Trophoblast cell (in vitro differentiated cells and primary cell): ENCODE results near the gene PCDHGA3.
"Not testable (repeated sequence)": the region's sequence is repeated elsewhere in the genome, so short reads cannot be mapped to it uniquely, and the experiment has no call there.

Experiments
- DNase-seq, 2 donors: peaks; one replicate each; pipeline ENCODE4 v3.0.0-alpha.2; 2016
- H2AFZ ChIP-seq: 2 replicates; pipeline ENCODE4 v1.6.1; 2013; ENCODE audit warnings: low read length, moderate library complexity, mild to moderate bottlenecking; ENCODE audit not compliant: insufficient read depth, poor library complexity
- H2AK5ac ChIP-seq: 2 replicates; pipeline ENCODE4 v1.6.1; 2013; ENCODE audit warnings: mild to moderate bottlenecking, low read length
- H2BK120ac ChIP-seq: 2 replicates; pipeline ENCODE4 v1.6.1; 2013; ENCODE audit warnings: low read length, mild to moderate bottlenecking, moderate library complexity; ENCODE audit not compliant: insufficient read depth, poor library complexity
- H2BK12ac ChIP-seq: 2 replicates; pipeline ENCODE4 v1.6.1; 2013; ENCODE audit warnings: mild to moderate bottlenecking, low read length, moderate library complexity
- H2BK5ac ChIP-seq: 2 replicates; pipeline ENCODE4 v1.6.1; 2013; ENCODE audit warnings: low read length, low read depth, moderate library complexity, mild to moderate bottlenecking; ENCODE audit not compliant: poor library complexity
- H3K14ac ChIP-seq: 2 replicates; pipeline ENCODE4 v1.6.1; 2013; ENCODE audit warnings: mild to moderate bottlenecking, low read length
- H3K18ac ChIP-seq: 2 replicates; pipeline ENCODE4 v1.6.1; 2013; ENCODE audit warnings: mild to moderate bottlenecking, low read length
- H3K23ac ChIP-seq: 2 replicates; pipeline ENCODE4 v1.6.1; 2013; ENCODE audit warnings: low read length
- H3K27ac ChIP-seq: 2 replicates; pipeline ENCODE4 v1.5.1; 2013; ENCODE audit warnings: low read depth, mild to moderate bottlenecking, inconsistent platforms, low read length, moderate library complexity
- H3K27me3 ChIP-seq: 2 replicates; pipeline ENCODE4 v1.6.1; 2013; ENCODE audit warnings: inconsistent platforms, mild to moderate bottlenecking, low read length, moderate library complexity; ENCODE audit not compliant: insufficient read depth
- H3K36me3 ChIP-seq, 2 experiments: 1 replicate in 1 of 2; 2 replicates in 1 of 2; pipeline ENCODE4 v1.6.1; 2013; ENCODE audit warnings: low read length in 2 of 2, mild to moderate bottlenecking in 2 of 2, moderate library complexity in 1 of 2; ENCODE audit not compliant: insufficient read depth in 2 of 2, control insufficient read depth in 1 of 2
- H3K4ac ChIP-seq: 2 replicates; pipeline ENCODE4 v1.6.1; 2013; ENCODE audit warnings: low read depth, mild to moderate bottlenecking, low read length, moderate library complexity
- H3K4me1 ChIP-seq, 2 experiments: 1 replicate in 1 of 2; 2 replicates in 1 of 2; pipeline ENCODE4 v1.6.1; 2013; ENCODE audit warnings: low read length in 2 of 2, mild to moderate bottlenecking in 2 of 2, moderate library complexity in 1 of 2; ENCODE audit not compliant: insufficient read depth in 2 of 2, control insufficient read depth in 1 of 2
- H3K4me2 ChIP-seq: 2 replicates; pipeline ENCODE4 v1.6.1; 2013; ENCODE audit warnings: inconsistent platforms, mild to moderate bottlenecking, low read length, moderate library complexity
- H3K4me3 ChIP-seq: 2 replicates; pipeline ENCODE4 v1.5.1; 2013; ENCODE audit warnings: mild to moderate bottlenecking, low read depth, low read length, inconsistent platforms
- H3K79me1 ChIP-seq: one replicate; pipeline ENCODE4 v1.6.1; 2013; ENCODE audit warnings: low read length
- H3K79me2 ChIP-seq: 2 replicates; pipeline ENCODE4 v1.6.1; 2013; ENCODE audit warnings: low read length, mild to moderate bottlenecking; ENCODE audit not compliant: control insufficient read depth, insufficient read depth, poor library complexity
- H3K9ac ChIP-seq: 2 replicates; pipeline ENCODE4 v1.6.1; 2013; ENCODE audit warnings: mild to moderate bottlenecking, low read length
- H3K9me3 ChIP-seq: 2 replicates; pipeline ENCODE4 v1.6.1; 2013; ENCODE audit warnings: low read depth, mild to moderate bottlenecking, control low read depth, inconsistent platforms, low read length; ENCODE audit not compliant: insufficient read depth
- H4K12ac ChIP-seq: 2 replicates; pipeline ENCODE4 v1.6.1; 2013; ENCODE audit warnings: low read depth, mild to moderate bottlenecking, low read length, moderate library complexity
- H4K8ac ChIP-seq: 2 replicates; pipeline ENCODE4 v1.6.1; 2013; ENCODE audit warnings: low read depth, mild to moderate bottlenecking, low read length, moderate library complexity
- H4K91ac ChIP-seq: one replicate; pipeline ENCODE4 v1.6.1; 2013; ENCODE audit warnings: low read depth, mild to moderate bottlenecking, low read length, moderate library complexity
- WGBS: extraction: QIAGEN DNeasy Blood & Tissue Kit; methylation state at CpG from one replicate; pipeline ENCODE4 v1.1.7; 2013; ENCODE audit warnings: missing lambda C conversion rate; ENCODE audit not compliant: insufficient read length, insufficient coverage; ENCODE audit errors: extremely low coverage; 5-methylcytosine and 5-hydroxymethylcytosine counted together

Gene PCDHGA3

GRCh38 chr5:141330299-141331080 is 13.1 kb upstream of the PCDHGA3 start, which contains the start of gene PCDHGA1:
Gene PCDHGA1, plus strand, starts transcription at chr5:141330514.
- no CpG with 5 or more reads among the region's 21 CpGs for WGBS
- no peak within 1 kb of the TSS for H3K9ac ChIP-seq
- H3K36me3 ChIP-seq: peaks cover 0 to 2% of the 10 kb centered on the region in 2 experiments
- no peak for DNase-seq
- no peak within 1 kb of the TSS for H3K4me2 ChIP-seq
- no peak within 1 kb of the TSS for H3K27ac ChIP-seq
- no peak within 1 kb of the TSS for H2BK120ac ChIP-seq
- no peak within 1 kb of the TSS for H2BK5ac ChIP-seq
- H3K4me3 ChIP-seq: no peak within 1 kb of the TSS
- H3K4me1 ChIP-seq: no peaks in the 10 kb centered on the region
- no peaks in the 10 kb centered on the region for H3K79me1 ChIP-seq
- H3K9me3 ChIP-seq: peaks cover 27% of the 10 kb centered on the region
- H3K23ac ChIP-seq: no peak within 1 kb of the TSS
- no peak within 1 kb of the TSS for H2AK5ac ChIP-seq
- H3K79me2 ChIP-seq: no peaks in the 10 kb centered on the region
- no peak within 1 kb of the TSS for H3K14ac ChIP-seq
- no peak within 1 kb of the TSS for H2BK12ac ChIP-seq
- no peak within 1 kb of the TSS for H3K4ac ChIP-seq
- H4K12ac ChIP-seq: no peak within 1 kb of the TSS
- H3K18ac ChIP-seq: no peak within 1 kb of the TSS
- no peaks in the 10 kb centered on the region for H3K27me3 ChIP-seq
- no peak within 1 kb of the TSS for H4K8ac ChIP-seq
- H2AFZ ChIP-seq: no peak within 1 kb of the TSS
- no peak within 1 kb of the TSS for H4K91ac ChIP-seq

DNA sequence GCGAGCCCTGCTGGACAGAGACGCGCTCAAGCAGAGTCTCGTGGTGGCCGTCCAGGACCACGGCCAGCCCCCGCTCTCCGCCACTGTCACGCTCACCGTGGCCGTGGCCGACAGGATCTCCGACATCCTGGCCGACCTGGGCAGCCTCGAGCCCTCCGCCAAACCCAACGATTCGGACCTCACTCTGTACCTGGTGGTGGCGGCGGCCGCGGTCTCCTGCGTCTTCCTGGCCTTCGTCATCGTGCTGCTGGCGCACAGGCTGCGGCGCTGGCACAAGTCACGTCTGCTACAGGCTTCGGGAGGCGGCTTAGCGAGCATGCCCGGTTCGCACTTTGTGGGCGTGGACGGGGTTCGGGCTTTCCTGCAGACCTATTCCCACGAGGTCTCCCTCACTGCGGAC is 11.1 kb upstream of the PCDHGA3 start:
- not testable (repeated sequence) for H2AFZ ChIP-seq, H2AK5ac ChIP-seq, DNase-seq, H2BK120ac ChIP-seq, H3K79me1 ChIP-seq, H3K4me1 ChIP-seq, H3K14ac ChIP-seq, H3K23ac ChIP-seq, H2BK5ac ChIP-seq, H3K36me3 ChIP-seq, H3K4me2 ChIP-seq, H3K79me2 ChIP-seq, H3K27me3 ChIP-seq, H3K4ac ChIP-seq, H3K18ac ChIP-seq, H3K27ac ChIP-seq, H4K91ac ChIP-seq, H4K8ac ChIP-seq, H3K9ac ChIP-seq, H2BK12ac ChIP-seq, H4K12ac ChIP-seq, H3K4me3 ChIP-seq
- WGBS: no CpG with 5 or more reads among the region's 39 CpGs
- H3K9me3 ChIP-seq: peaks cover 27% of the 10 kb centered on the region

DNA sequence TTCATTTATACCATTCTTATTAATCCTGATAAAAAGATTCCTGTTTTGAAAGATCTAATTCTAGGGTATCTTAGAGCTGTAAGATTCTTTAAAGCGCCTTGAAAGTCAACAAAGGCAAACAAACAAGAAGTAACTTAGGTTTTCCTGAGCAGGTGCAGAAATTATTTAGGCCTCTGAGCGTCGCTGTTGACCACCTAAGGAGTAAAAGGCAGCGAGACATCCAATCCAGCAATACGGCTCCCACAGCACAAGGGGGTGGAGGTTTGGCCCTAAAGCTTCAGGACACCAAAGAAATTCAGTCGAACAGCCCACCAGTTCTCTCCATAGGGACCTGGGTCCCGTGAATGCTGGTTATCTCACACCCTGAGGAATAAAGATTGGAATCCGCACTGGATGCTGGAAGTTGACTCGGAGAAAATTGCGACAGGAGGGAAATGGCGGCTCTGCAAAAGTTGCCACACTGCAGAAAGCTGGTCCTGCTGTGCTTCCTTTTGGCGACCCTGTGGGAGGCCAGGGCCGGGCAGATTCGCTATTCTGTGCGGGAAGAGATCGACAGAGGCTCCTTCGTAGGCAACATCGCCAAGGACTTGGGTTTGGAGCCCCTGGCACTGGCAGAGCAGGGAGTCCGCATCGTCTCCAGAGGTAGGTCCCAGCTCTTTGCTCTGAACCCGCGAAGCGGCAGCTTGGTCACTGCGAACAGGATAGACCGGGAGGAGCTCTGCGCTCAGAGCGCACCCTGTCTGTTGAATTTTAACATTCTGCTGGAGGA is 4.9 kb upstream of the PCDHGA3 start, which contains the start of gene PCDHGA2:
Gene PCDHGA2 (plus strand): TSS at position 223 of the 769 bp plus-strand sequence.
- Histone ChIP-seq H3K27me3 (no peaks in the 10 kb centered on the region), H4K91ac (no peak within 1 kb of the TSS), H4K12ac (no peak within 1 kb of the TSS), H3K36me3 (no peaks in the 10 kb centered on the region), H3K27ac (no peak within 1 kb of the TSS), H3K79me2 (no peaks in the 10 kb centered on the region), H2BK5ac (no peak within 1 kb of the TSS), H2AFZ (no peak within 1 kb of the TSS), H3K4me1 (no peaks in the 10 kb centered on the region), H2BK12ac (no peak within 1 kb of the TSS), H2AK5ac (no peak within 1 kb of the TSS), H3K4ac (no peak within 1 kb of the TSS), H3K14ac (no peak within 1 kb of the TSS), H3K9me3 (peaks cover 16% of the 10 kb centered on the region), H4K8ac (no peak within 1 kb of the TSS), H3K4me2 (no peak within 1 kb of the TSS), H3K23ac (no peak within 1 kb of the TSS), H2BK120ac (no peak within 1 kb of the TSS), H3K18ac (no peak within 1 kb of the TSS), H3K4me3 (no peak within 1 kb of the TSS), H3K9ac (no peak within 1 kb of the TSS), H3K79me1 (no peaks in the 10 kb centered on the region)
- WGBS: no CpG with 5 or more reads among the region's 27 CpGs
- no peak for DNase-seq

DNA sequence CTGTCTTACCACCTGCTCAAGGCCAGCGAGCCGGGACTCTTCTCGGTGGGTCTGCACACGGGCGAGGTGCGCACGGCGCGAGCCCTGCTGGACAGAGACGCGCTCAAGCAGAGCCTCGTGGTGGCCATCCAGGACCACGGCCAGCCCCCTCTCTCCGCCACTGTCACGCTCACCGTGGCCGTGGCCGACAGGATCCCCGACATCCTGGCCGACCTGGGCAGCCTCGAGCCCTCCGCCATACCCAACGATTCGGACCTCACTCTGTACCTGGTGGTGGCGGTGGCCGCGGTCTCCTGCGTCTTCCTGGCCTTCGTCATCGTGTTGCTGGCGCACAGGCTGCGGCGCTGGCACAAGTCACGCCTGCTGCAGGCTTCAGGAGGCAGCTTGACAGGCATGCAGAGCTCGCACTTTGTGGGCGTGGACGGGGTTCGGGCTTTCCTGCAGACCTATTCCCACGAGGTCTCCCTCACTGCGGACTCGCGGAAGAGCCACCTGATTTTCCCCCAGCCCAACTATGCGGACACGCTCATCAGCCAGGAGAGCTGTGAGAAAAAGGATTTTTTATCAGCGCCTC is 2.8 kb upstream of the PCDHGA3 start:
- not testable (repeated sequence) for H3K9ac ChIP-seq, H3K23ac ChIP-seq
- no CpG with 5 or more reads among the region's 45 CpGs for WGBS

More for the DNA sequence above, 2.8 kb upstream of the PCDHGA3 start:
- H2BK120ac ChIP-seq, H3K4me3 ChIP-seq, H2BK5ac ChIP-seq, H3K18ac ChIP-seq, H3K4me2 ChIP-seq, H3K27ac ChIP-seq, H3K14ac ChIP-seq, H3K4me1 ChIP-seq, H4K91ac ChIP-seq, DNase-seq, H3K27me3 ChIP-seq, H2AK5ac ChIP-seq, H3K4ac ChIP-seq, H2BK12ac ChIP-seq, H3K36me3 ChIP-seq, H2AFZ ChIP-seq, H3K79me1 ChIP-seq, H3K79me2 ChIP-seq, H4K12ac ChIP-seq, H4K8ac ChIP-seq: not testable (repeated sequence)
- peaks cover 25% of the 10 kb centered on the region for H3K9me3 ChIP-seq
